ENCODE results near the gene OR10H2. TPM values are rescaled to one million over a fixed set of nuclear protein-coding genes. Genes with fewer than 3 reads are reported as not detected.

The OR10H2 gene
- total RNA-seq, 2 experiments from 2014 or later, result not detected

DNA sequence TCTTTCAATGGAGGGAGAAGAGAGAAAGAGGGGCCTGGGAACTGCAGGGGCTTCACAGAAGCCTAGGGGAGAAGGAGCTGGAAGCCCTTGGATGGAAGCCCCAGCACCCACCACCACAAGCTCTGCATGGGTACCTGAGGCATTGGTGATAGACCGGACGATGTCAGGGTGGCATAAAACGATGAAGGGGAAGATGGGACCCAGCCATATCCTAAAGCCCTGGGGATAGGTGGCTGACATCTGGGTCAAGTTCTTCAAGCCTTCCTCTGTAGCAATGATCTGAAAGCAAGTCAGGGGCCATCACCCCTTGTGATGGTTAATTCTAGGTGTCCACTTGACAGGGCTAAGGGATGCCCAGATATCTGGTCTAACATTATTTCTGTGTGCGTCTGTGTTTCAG is 48.4 kb downstream of the OR10H2 start:
- DNase-seq (no peak), ATAC-seq (no peak)
- Mint-ChIP-seq H3K27me3 (peaks cover 14% of the 10 kb centered on the region), H3K4me1 (ENCODE audit: low read depth) (no peaks in the 10 kb centered on the region), H3K27ac (no peak overlapping the region), H3K9me3 (no peaks in the 10 kb centered on the region), H3K36me3 (ENCODE audit: low read depth) (no peaks in the 10 kb centered on the region), H3K4me3 (no peak overlapping the region)
- TF ChIP-seq, protein P1, sequence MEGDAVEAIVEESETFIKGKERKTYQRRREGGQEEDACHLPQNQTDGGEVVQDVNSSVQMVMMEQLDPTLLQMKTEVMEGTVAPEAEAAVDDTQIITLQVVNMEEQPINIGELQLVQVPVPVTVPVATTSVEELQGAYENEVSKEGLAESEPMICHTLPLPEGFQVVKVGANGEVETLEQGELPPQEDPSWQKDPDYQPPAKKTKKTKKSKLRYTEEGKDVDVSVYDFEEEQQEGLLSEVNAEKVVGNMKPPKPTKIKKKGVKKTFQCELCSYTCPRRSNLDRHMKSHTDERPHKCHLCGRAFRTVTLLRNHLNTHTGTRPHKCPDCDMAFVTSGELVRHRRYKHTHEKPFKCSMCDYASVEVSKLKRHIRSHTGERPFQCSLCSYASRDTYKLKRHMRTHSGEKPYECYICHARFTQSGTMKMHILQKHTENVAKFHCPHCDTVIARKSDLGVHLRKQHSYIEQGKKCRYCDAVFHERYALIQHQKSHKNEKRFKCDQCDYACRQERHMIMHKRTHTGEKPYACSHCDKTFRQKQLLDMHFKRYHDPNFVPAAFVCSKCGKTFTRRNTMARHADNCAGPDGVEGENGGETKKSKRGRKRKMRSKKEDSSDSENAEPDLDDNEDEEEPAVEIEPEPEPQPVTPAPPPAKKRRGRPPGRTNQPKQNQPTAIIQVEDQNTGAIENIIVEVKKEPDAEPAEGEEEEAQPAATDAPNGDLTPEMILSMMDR (IDR thresholded peaks at IDR 0.05), result no peak
- ChIA-PET CTCF (no interaction called here), POLR2A (no interaction called here)
- intact Hi-C loops (cut with micrococcal nuclease), result no loop called here

DNA sequence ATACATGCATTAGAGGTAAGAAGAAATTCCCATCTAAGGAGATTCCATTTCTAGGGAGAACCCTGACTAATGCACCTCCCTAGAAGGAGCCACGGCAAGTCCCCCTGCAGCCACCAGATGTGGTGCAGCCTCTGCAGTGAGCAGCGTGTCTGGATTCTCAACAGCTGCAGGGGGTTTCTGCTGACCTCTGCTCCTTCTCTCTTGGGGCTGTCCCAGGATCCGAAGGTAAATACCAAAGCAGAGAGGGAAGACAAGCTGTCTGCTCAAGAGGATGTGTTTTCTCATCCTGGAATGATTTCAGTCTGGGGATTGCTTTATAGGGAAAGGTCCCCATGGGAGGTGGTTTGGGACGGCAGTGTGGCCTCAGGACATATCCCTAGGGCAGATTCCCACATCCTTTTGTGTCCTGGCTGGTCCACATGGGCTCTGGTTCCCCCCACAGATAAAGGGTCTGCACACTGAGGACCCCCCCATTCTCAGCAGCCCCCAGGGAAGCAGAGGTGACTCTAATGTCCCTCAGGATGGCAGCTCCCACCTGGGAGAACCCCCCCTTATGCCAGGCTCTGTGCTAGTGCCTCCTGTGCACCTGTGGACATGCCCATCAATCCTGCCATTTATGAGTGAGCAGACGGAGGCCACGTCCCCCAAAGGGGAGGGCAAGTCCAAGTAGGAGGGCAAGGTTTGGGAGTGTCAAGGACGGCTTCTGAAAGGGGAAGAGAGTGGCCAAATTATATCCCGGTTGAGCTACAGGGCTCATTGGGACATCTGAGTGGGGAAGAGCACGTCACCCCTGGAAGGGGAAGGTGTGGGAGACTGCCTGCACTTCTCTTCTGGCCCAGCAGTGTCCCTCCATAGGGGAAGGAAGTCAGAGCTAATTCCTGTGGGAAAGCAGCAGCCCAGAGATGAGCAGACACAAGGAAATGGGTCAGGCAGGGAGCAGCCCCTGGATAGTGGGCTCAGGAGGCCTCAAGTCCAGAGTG is 49.5 kb downstream of the OR10H2 start:
- no peak overlapping the region for H3K4me3 Mint-ChIP-seq
- H3K9me3 Mint-ChIP-seq, result no peaks in the 10 kb centered on the region
- DNase-seq (no peak), ATAC-seq (no peak)
- no peaks in the 10 kb centered on the region for H3K36me3 Mint-ChIP-seq (ENCODE audit: low read depth)
- no peaks in the 10 kb centered on the region for H3K4me1 Mint-ChIP-seq (ENCODE audit: low read depth)
- H3K27ac Mint-ChIP-seq, result no peak overlapping the region
- POLR2A ChIA-PET, result no interaction called here
- CTCF ChIA-PET, result no interaction called here
- TF ChIP-seq, protein P1 (IDR thresholded peaks at IDR 0.05), result no peak
- H3K27me3 Mint-ChIP-seq, result peaks cover 10% of the 10 kb centered on the region
- intact Hi-C loops (cut with micrococcal nuclease), result no loop called here

Other genes with a start within 250 kb of the OR10H2 start
- gene PGLYRP2, start 248.5 kb upstream of the OR10H2 start, total RNA-seq, result under 1 TPM; 0.25 to 0.27 TPM
- 1 to 10 TPM; 1.5 to 1.7 TPM for gene CYP4F22, start 219.5 kb upstream of the OR10H2 start, total RNA-seq
- gene CYP4F8, start 112.8 kb upstream of the OR10H2 start, total RNA-seq, result not detected
- gene CYP4F3, start 87.1 kb upstream of the OR10H2 start, total RNA-seq, result under 1 TPM; 0.16 TPM
- not detected for gene CYP4F12, start 54.9 kb upstream of the OR10H2 start, total RNA-seq
- not detected for gene OR10H3, start 10.0 kb downstream of the OR10H2 start, total RNA-seq
- gene OR10H5, start 59.6 kb downstream of the OR10H2 start, total RNA-seq, result under 1 TPM in 1 of 2 experiments, not detected in 1; 0.04 TPM
- not detected for gene OR10H1, start 87.6 kb downstream of the OR10H2 start, total RNA-seq
- gene CYP4F2, start 170.1 kb downstream of the OR10H2 start, total RNA-seq, result under 1 TPM in 1 of 2 experiments, not detected in 1; 0.18 TPM
- gene CYP4F11, start 206.5 kb downstream of the OR10H2 start, total RNA-seq, result not detected
- not detected for gene OR10H4, start 221.0 kb downstream of the OR10H2 start, total RNA-seq